GM12865 (cell line): Measurements from ENCODE around the gene GPR25.

Experiments
- DNase-seq: peaks from one replicate; pipeline ENCODE4 v3.0.0; 2010; ENCODE audit warnings: low read depth
- H3K4me3 ChIP-seq: 2 replicates; pipeline ENCODE4 v1.5.1; 2011; ENCODE audit warnings: mild to moderate bottlenecking, low read depth, low read length, control low read depth
- CTCF ChIP-seq: IDR thresholded peaks from 2 replicates; pipeline ENCODE4 v1.5.1; 2011; ENCODE audit warnings: low read length, control low read depth, low read depth, inconsistent platforms; ENCODE audit not compliant: insufficient read depth; ENCODE audit errors: missing control alignments

Gene GPR25

GRCh38 chr1:200845360-200845759, 27.4 kb upstream of the GPR25 start:
- no peak overlapping the region for H3K4me3 ChIP-seq
- TF ChIP-seq CTCF, result no peak

GRCh38 chr1:200846398-200846797, 26.4 kb upstream of the GPR25 start:
- TF ChIP-seq CTCF, result no peak
- no peak for DNase-seq

More at GRCh38 chr1:200845360-200845759, 27.4 kb upstream of the GPR25 start:
- DNase-seq, result no peak

GRCh38 chr1:200849430-200849829, 23.4 kb upstream of the GPR25 start:
- no peak overlapping the region for H3K4me3 ChIP-seq
- no peak for DNase-seq
- no peak for TF ChIP-seq CTCF

More at GRCh38 chr1:200846398-200846797, 26.4 kb upstream of the GPR25 start:
- no peak overlapping the region for H3K4me3 ChIP-seq

GRCh38 chr1:200850554-200850953, 22.2 kb upstream of the GPR25 start:
- H3K4me3 ChIP-seq, result no peak overlapping the region
- no peak for DNase-seq
- TF ChIP-seq CTCF, result no peak

GRCh38 chr1:200856716-200857357, 15.9 kb upstream of the GPR25 start:
- no peak for TF ChIP-seq CTCF
- DNase-seq, result no peak
- no peak overlapping the region for H3K4me3 ChIP-seq

- DNase-seq, result no peak
- TF ChIP-seq CTCF, result no peak
- no peak overlapping the region for H3K4me3 ChIP-seq
Measured at GRCh38 chr1:200857804-200858203, 15.0 kb upstream of the GPR25 start.
